ENCODE results near the gene SLC4A11.

- TF ChIP-seq, protein P1, sequence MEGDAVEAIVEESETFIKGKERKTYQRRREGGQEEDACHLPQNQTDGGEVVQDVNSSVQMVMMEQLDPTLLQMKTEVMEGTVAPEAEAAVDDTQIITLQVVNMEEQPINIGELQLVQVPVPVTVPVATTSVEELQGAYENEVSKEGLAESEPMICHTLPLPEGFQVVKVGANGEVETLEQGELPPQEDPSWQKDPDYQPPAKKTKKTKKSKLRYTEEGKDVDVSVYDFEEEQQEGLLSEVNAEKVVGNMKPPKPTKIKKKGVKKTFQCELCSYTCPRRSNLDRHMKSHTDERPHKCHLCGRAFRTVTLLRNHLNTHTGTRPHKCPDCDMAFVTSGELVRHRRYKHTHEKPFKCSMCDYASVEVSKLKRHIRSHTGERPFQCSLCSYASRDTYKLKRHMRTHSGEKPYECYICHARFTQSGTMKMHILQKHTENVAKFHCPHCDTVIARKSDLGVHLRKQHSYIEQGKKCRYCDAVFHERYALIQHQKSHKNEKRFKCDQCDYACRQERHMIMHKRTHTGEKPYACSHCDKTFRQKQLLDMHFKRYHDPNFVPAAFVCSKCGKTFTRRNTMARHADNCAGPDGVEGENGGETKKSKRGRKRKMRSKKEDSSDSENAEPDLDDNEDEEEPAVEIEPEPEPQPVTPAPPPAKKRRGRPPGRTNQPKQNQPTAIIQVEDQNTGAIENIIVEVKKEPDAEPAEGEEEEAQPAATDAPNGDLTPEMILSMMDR (IDR thresholded peaks at IDR 0.05) = no peak
- no peak for TF ChIP-seq POLR2A (IDR thresholded peaks at IDR 0.05)
Observed at GRCh38 chr20:3233991-3234498, 4.9 kb downstream of the SLC4A11 start.

All from esophagus squamous epithelium (tissue), 4 donors.